HG02588 (cell line): ENCODE data around the gene PDE4B.
"Not testable (repeated sequence)": the region's sequence is repeated elsewhere in the genome, so short reads cannot be mapped to it uniquely, and the experiment has no call there.

Experiments
- ATAC-seq: cut with Tn5 transposase; IDR thresholded peaks from one replicate; pipeline ENCODE4 v1.9.1; 2021; ENCODE audit warnings: mild to moderate bottlenecking, moderate library complexity; ENCODE audit not compliant: unreplicated experiment

The PDE4B gene

GRCh38 chr1:66112744-66113400 is 320.2 kb downstream of the PDE4B start:
- ATAC-seq, result no peak

DNA sequence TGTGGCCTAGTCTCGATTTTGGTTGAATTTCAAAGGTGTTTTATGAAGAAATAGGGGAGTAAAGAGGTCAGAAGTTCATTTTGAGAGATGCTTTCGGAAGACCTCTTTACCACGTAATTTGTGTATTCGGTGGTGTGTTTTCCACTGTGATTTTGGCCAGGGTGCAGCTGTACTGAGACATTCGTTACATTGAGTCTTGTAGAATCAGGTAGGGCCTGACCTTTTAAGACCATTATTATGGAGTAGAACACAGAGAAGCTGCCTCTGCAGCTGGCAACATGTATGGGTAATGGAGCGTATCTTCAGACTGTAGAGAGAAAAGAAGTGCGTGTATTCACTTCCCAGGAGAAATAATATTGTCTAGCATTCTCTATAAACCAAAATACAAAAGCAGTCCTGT is 326.5 kb downstream of the PDE4B start:
- ATAC-seq, result no peak

GRCh38 chr1:66124670-66125069 is 332.0 kb downstream of the PDE4B start:
- no peak for ATAC-seq

DNA sequence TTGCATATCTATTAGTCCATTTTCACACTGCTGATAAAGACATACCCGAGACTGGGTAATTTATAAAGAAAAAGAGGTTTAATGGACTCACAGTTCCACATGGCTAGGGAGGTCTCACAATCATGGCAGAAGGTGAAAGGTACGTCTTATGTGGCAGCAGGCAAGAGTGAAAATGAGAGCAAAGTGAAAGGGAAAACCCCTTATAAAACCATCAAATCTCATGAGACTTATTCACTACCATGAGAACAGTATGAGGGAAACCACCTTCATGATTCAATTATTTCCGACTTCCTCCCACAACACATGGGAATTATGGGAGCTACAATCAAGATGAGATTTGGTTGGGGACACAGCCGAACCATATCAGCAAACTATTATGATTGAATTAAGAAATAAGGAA is 335.9 kb downstream of the PDE4B start:
- ATAC-seq, result not testable (repeated sequence)

DNA sequence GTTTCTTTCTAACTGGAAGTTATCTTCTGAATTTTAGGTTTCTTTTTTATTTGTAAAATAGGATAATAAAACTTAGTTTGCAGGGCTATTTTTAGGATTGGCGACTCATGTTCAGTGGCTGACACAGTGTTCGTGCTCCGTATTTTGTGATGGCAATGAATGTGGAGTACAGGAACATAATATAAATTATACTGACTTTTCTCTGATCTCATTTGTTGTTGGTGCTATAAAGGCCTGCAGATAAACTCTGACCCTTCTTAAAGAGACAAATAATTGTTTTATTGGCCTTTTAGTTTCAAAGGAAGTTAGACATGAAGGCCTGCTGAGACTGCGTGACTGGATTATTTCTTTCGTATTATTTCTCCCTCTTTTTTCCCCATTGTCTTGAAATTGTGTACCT is 339.6 kb downstream of the PDE4B start:
- ATAC-seq, result no peak

- no peak for ATAC-seq
These were observed 341.3 kb downstream of the PDE4B start for GRCh38 chr1:66134004-66134403.

- ATAC-seq, result no peak
These were observed 342.5 kb downstream of the PDE4B start for GRCh38 chr1:66135161-66135560.

DNA sequence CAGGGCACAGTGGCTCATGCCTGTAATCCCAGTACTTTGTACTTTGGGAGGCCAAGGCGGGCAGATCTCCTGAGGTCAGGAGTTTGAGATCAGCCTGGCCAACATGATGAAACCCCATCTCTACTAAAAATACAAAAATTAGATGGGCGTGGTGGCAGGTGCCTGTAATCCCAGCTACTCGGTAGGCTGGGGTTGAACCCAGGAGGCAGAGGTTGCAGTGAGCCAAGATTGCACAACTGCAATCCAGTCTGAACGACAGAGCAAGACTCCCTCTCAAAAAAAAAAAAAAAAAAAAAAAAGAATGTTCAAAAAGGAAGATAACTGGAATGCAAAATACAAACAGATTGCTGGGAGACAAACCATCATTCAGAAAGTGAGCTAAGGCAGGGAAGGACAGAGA is 343.7 kb downstream of the PDE4B start:
- ATAC-seq, result not testable (repeated sequence)

- ATAC-seq, result no peak
These were observed 344.5 kb downstream of the PDE4B start for GRCh38 chr1:66137235-66137634.

GRCh38 chr1:66138613-66139012 is 345.9 kb downstream of the PDE4B start:
- ATAC-seq, result no peak

GRCh38 chr1:66140072-66140471 is 347.4 kb downstream of the PDE4B start:
- ATAC-seq, result no peak

DNA sequence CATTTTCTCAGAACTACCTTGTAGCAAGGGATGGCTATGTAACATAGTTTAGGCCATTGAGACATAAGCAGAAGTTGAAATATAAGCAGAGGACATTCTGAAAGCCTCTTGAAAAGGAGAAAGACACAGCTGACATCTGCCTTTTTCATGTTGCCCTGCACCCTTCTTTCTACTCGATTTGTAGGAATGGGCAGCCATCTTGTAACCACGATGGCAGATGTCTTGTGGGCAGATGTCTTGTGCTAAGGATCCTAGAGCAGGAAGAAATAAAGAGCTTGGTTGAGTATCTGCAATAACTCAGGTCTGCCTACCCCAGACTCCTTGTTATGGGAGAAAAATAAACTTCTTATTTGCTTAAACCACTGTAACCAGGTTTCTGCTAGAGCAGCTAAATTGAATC is 351.0 kb downstream of the PDE4B start:
- ATAC-seq, result no peak

DNA sequence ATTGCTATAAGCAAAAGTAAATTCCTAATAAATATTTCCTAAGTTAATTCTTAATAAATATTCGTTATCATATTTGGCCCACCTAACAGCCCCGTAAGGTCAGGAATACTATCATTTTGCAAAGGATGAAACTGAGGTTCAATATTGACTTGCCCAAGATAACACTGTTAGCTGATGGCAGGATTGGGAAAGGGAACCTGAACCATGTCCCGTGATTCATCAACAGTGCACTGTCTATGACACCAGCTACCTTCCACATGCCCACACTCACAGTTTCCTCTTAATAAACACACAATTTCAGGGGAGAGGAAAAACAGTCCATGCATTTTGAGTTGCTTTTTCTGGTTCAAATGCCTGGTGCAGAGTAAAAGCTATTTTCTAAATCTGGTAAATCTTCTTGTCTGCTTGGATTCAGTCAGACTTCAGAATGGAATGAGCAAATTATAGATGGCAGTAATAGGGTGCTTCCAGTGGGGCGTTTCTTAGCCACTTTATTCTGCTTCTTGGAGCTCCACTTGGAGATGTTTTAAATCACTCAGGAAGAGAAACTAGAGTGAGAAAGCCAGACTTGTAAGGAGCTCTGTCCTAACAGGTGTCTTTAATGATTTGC is 354.6 kb downstream of the PDE4B start:
- ATAC-seq, result no peak

DNA sequence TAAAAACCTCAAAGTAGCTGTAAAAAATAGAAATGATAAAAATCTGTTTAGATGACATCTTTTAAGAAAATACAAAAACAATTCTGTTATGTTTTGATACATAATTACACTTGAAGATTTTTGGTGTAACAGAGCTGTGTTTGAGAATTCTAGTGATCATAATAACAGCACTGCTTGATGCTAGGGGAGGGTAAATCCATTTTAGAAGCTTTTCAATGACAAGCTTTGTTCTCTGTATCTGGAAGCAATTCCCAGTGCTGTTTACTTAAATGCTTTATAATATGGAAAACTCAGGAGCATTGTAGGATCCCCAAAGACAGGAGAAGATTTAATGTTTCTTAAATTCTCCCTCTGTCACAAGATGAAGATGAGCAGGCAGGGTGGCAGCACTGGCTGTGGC is 359.3 kb downstream of the PDE4B start:
- ATAC-seq, result no peak

DNA sequence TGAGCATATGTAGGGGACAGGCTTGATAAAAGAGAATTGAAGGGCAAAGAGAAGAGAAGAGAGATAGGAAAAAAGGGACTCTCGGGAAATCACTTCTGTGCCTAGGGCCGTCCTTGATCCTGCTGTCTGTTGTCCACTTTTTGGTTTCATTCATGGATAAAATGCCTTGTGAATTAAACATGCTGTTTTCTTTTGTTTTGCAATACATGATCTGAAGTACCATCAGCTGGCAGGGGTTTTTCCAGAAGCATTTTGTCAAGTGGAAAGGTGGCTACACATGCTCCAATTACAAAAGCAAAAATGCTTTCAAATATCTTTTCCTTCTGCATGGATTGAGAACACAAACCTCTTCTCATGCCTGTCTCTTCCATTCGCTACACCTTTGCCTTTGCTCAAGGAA is 361.7 kb downstream of the PDE4B start:
- ATAC-seq, result no peak

DNA sequence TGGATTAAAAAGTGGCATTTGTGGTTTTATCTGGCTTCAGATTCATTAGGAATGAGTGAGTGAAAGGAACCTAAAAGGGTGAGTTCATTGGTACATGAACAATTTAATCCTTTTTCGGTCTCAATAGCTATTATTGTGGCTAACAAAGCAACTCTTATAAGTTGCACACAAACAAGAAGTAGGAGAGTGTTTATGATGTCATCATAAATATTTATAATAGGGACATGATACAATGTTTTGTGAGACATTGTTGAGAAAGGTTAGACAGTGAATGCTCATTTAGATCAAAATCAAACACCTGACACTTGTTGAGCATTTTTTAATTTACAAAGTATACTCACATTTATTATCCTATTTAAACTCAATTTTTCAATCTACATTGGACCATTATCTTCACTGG is 363.4 kb downstream of the PDE4B start:
- no peak for ATAC-seq

DNA sequence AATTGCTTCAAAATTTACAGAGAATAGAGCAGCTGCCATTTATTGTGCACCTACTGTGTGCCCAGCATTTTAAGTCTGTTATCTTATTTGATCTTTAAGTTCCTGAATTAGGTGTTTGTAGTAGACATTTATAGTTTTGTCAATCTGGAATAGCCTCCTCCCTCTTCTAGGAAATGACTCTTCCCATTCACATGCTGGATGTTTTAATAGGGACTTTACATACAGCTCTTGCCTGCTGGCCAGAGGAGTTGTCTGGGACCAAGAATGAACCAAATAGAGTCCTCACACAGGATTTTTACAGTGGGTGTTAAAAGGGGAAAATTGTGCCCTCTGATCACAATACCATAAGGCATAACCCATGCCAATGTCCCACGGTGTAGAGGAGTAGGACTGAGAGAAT is 367.1 kb downstream of the PDE4B start:
- no peak for ATAC-seq

DNA sequence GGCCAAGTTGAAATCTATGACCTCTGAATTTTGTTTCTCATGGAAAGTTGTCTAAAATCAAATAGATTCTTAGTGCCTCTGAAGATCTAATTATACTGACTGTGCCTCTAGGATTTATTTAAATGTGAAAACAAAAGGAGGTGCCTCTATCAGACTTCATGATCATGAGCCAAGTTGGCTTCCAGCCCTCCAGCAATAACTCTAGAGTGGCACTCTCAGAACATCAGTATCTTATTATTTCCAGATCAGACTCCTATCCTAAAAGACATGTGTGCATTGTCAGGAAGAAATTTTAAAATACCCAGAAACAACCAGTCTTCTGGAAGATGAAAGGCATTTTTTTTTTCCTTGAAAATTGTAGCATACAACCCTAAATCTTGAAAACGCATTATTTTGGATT is 368.0 kb downstream of the PDE4B start:
- ATAC-seq, result no peak

DNA sequence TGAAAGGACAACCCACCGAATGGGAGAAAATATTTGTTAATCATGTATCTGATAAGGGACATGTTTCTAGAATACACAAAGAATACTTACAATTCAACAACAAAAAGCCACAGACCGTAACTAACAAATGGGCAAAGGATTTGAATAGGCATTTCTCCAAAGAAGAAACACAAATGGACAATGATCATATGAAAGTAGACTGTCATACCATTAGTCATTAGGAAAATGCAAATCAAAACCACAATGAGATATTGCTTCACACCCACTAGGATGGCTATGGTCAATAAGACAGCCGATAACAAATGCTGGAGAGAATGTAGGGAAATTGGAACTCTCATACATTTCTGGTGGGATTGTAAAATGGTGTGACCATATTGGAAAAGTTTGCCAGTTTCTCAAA is 374.1 kb downstream of the PDE4B start:
- no peak for ATAC-seq

DNA sequence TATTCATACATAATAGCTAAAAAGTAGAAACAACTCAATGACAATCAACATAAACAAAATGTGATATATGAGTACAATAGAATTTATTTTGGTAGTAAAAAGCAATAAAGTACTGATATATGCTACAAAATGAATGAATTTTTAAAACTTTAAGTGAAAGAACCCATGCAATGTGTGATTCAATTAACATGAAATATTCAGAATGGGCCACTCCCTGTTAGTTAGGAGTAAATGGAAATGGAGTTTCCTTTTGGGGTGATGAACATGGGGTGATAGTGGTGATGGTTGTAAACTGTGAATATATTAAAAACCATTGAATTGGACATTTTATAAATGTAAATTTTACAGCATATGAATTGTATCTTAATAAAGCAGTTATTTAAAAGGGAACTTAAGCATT is 374.6 kb downstream of the PDE4B start:
- ATAC-seq, result no peak

GRCh38 chr1:66168467-66168887 is 375.8 kb downstream of the PDE4B start:
- ATAC-seq, result no peak

DNA sequence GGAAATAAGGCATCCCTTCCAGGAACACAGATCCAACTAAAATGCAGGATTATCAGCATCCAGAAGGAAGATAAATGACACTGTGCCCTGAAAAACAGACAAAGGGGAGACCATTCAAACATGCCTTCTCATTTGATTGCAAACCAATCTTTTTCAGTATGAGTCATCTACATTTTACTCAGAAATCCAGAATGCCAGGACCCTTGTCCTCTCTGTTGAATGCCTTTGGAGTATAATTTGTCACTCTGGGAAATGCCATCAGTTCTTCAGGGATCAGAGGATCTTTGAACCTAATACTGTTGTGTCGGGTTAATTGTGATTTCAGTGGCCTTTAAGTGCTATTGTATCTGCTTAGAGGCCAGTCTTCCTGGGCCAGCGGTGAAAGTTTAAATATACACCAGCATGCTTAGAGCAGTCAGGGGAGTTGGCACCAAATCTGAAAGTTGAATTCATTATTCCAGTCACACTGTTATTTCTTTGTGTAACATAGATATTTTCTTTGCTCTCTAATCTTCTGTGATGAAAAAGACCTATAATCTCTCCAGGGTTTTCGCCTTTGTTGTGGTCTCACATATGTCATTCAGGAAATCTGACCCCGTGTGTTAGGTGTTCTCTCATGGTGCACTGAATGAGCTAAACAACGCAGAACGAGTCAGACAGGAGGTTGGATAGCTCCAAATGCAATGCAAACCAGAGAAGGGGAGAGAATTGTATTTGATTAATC is 376.4 kb downstream of the PDE4B start:
- ATAC-seq, result no peak
